GM08714 (cell line): ENCODE measurements around the gene BID.
A peak's percentile ranks its signal among the peaks of the same experiment; 100 is the strongest.

Source experiments
- H3K4me3 ChIP-seq: fragments of 200-500 bp; sonication (Bioruptor generic); 2 replicates; pipeline ENCODE4 v1.5.1; 2014; ENCODE audit warnings: mild to moderate bottlenecking, low read length, inconsistent platforms
- ZNF274 ChIP-seq: IDR thresholded peaks from 2 replicates; pipeline ENCODE4 v1.6.1; 2012; ENCODE audit warnings: mild to moderate bottlenecking, low read depth, low read length

The BID gene

DNA sequence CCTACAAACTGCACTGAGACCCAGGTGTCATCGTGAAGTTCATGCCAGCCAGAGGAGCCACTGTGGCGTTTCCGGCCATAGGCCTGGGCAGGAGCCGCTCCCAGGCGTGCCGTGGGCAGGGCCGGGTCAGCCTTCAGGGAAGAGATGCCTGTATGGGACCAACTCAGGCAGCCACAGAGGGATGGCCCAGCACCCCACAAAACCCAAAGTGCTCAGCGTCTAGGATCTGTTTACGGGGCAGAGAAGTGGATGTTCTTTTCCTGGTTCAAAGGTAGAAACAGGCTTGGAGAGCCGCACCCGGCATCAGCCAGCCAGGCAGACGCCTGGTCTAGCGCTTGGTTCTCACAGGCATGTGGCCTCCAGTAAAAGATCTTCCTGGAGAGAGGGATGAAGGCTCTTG, 8.4 kb upstream of the BID start:
- no peak overlapping the region for H3K4me3 ChIP-seq
- no peak for TF ChIP-seq ZNF274

DNA sequence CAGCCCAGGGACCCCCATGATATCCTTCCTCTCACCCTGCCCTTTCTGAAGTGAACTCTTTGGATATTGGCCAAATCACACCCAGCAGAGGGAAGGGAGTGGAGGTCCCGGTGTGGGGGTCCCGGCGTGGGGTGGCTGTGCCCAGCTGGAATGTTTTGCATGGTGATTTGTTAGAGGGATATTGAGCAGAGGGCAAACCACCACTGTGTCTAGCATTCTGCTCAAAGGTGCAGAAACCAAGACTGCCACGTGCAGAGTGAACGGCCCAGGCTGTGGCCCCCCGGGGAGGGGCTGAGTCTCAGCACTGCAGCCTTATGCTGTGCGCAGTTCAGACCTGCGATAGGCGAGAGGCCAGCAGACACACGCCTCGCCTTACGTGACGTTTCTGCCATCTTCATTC, 7.9 kb upstream of the BID start:
- H3K4me3 ChIP-seq = no peak overlapping the region
- TF ChIP-seq ZNF274 = no peak

- TF ChIP-seq ZNF274 = no peak
- no peak overlapping the region for H3K4me3 ChIP-seq
Measured at GRCh38 chr22:17781319-17782031, 7.2 kb upstream of the BID start.

GRCh38 chr22:17780741-17781318, 6.6 kb upstream of the BID start:
- no peak overlapping the region; the same call in 1 of the 2 replicates for H3K4me3 ChIP-seq
- TF ChIP-seq ZNF274 = no peak

DNA sequence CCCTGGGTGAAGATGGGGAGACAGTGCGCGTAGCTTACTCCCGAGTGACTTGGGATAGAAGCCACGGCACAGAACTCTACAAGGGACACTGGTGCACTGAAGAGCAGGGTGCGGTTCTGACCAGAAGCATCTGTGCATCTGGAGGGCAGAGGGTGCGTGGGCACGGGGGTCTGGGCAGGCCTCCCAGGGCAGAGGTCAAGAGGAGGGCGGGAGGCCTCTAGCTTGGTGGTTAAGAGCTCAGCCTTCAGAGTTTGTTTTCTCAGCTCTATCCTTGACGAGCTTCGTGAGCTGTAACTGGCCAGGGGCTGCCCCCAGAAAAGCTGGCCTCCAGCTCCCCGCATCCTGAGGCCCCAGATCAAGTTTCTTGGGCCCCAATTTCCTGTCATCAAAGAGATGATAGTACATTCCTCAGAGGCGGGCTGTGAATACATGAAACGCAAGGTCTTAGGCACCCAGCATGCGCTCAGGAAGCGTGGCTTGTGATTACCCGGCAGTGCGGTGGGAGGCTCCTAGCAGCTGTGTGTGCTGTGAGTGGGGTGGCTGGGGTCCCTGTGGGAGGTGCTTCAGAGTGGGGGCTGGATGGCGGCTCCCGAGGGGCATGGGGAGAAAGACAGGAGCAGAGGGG, 6.0 kb upstream of the BID start:
- TF ChIP-seq ZNF274 = no peak
- H3K4me3 ChIP-seq = no peak overlapping the region; the same call in 1 of the 2 replicates

- TF ChIP-seq ZNF274 = no peak
- peak overlapping the region; percentile 81; the same call in 1 of the 2 replicates for H3K4me3 ChIP-seq
Measured at GRCh38 chr22:17779286-17780115, 5.2 kb upstream of the BID start.

DNA sequence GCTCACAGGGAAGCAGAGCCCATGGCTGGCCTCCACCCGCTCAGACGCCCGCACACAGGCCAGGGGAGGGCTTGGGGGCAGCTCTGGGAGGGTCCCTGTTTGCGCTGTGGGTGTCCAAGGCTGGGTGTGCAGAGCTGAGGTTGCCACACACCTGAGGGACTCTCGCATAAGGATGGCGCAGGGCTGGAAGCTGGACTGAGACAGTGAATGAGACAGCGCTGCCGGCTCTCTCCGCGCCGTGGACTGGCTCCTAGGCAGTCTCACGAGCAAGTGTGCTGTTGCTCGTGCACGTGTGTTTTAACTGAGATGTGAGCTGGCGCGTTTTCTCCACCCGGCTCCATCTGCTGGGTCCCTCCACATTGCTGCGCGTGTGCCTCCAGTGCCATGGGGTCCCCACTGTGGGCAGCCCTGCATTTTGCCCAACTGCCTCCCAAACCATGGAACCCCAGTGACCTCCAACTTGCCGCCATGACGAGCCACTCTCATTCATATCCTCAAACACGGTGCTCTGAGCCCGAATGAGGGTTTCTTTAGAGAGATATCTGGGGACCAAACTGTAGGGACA, 4.2 kb upstream of the BID start:
- no peak for TF ChIP-seq ZNF274
- H3K4me3 ChIP-seq = peak overlapping the region; percentile 81; the same call in 1 of the 2 replicates

- TF ChIP-seq ZNF274 = no peak
- H3K4me3 ChIP-seq = peak overlapping the region; percentile 81
Measured at GRCh38 chr22:17777717-17778044, 3.4 kb upstream of the BID start.

DNA sequence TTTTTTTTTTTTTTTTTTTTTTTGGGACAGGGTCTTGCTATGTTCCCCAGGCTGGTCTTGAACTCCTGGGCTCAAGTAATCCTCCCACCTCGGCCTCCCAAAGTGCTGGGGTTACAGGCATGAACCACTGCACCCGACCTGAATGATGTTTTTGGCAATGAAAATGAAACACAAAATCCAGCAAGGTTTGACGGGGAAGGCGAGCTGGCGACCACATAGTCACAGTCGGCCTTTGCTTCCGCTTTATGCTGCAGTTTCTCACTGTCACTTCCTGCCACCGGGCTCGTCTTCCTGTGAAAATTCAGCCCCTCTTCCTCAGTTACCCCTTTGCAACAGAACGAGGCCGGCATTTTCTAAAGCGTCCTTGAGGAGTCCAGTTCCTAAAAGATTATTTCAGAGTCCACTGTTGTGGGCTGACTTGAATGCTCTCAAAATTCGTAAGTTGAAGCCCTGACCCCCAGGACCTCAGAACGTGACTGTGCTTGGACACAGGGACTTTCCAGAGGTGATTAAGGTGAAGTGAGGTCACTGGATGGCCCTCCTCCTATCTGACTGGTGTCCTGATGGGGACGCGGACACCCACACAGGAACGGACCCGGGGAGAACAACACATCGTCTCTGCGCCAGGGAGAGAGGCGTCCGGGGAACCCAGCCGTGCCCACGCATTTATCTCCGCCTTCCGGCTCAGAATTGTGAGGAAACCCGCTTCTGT, 2.9 kb upstream of the BID start:
- peak overlapping the region; percentile 81 for H3K4me3 ChIP-seq

DNA sequence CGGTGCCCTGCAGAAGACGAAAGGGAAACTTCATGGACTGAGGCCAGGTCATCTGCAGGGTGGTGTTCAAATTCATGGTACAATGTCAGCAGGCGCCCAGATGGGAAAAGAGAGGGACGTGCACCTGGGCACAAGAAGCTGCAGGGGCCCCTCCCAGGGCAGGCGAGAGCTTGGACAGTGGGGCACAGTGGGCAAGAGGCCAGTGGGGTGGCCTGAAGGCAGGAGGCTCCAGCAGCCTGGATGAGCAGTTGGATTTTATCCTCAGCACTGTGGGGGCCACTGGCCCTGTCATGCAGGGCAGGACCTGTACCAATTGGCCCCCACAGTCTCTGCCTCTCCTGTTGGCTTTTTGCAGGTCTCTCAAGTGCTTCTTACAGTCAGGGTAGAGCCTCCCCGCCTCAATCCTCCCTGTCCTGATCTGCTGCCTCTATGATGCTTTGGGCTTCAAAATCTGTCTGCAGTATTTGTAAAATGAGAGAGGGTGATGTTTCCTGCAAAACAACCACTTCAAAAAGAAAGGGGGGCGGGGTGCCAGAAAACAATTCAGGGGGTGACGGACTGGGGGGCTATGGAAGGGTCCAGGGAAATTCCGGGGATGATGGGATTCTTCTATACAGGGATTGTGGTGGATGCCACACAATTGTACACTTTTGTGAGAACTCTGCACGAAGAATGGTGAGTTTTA, 1.7 kb upstream of the BID start:
- no peak for TF ChIP-seq ZNF274
- no peak overlapping the region for H3K4me3 ChIP-seq

More for the DNA sequence above, 2.9 kb upstream of the BID start:
- TF ChIP-seq ZNF274 = no peak

GRCh38 chr22:17774926-17775685, 837 bp upstream of the BID start:
- no peak overlapping the region for H3K4me3 ChIP-seq
- TF ChIP-seq ZNF274 = no peak

GRCh38 chr22:17773606-17774205, 563 bp downstream of the BID start:
- TF ChIP-seq ZNF274 = no peak
- peak overlapping the region; percentile 69 for H3K4me3 ChIP-seq
